GM18520 (cell line): ENCODE results near the gene SLC8A2.

ENCODE experiments used
- ATAC-seq: cut with Tn5 transposase; IDR thresholded peaks from one replicate; pipeline ENCODE4 v1.9.1; 2021; ENCODE audit not compliant: unreplicated experiment

The SLC8A2 gene

DNA sequence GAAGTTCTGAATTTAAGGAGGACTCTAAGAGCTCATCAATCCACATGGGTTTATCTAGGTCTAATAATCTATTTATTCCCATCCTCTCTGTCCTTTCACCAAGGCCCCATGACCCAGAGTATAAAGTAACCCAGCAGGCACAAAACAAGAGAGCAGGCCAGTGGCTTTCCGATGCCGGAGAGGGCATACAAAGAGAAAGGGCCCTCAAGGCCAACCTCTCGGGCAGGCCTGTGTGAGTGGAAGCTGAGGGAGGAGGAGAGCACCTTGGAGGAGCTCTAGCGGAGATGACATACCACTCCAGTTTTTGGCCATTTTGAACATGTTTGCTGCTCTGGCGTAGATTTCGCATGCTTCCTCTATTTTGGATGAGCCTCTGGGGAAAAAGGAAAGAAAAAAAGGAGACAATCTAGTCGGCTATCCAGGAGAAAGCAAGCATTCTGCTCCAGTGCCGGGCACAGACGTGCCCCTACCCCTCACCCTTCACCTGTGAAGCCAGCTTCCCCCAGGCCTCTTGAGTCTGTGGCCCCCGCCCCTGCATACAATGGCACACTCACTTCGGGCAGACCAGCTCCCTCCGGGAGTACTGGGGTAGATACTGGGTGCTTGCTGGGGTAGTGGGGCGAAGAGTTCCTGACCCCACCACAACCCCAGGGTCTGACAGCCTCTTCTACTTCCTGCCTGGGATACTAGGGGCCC, 31.6 kb upstream of the SLC8A2 start:
- no peak for ATAC-seq

DNA sequence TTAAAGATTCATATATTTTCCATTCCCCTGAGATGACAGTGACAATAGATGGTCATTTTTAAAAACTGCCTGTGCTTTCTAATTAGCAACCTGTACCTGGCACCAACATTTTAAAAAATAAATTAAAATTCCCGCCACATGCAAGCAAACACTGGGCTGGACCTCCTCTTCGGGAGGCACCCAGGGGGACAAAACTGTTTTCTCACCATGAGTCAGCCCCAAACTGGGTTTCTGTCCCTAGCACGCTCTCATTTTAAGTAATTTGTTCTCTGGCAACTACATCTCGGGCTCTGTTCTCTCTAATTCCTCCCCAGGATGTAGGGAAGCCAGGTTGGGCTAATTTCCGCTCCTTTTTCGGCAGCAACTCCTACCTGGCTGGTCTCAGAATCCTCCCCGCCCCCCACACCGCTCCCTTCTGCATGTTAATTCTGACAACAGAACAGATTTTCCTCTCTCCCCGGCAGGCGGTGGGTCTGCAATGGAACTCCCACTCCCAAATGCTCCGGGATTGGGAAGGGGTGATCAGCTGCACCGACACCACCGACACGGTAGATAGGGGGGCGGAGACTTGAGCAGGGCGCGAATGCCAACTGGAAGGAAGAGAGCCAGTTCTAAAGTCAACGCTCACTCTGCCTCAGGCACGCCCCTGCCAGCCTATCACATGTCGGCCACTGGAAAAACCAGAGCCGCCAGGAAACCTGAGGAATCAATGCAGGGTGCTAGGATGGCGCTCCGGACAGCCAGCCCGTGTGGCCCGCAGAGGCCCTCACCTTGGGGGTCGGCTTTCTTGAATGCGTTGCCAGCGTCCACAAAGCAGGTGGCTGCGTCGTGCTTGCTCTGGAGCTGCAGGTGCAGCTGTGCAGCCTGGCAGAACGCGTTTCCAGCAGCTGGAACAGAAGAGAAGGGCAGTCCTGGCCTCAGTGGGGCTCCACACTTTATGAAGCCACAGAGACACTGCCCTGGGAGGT, 28.5 kb upstream of the SLC8A2 start:
- no peak for ATAC-seq

- ATAC-seq: no peak
Measured at GRCh38 chr19:47499371-47499770, 27.7 kb upstream of the SLC8A2 start.

- no peak for ATAC-seq
Measured at GRCh38 chr19:47498561-47498960, 26.9 kb upstream of the SLC8A2 start.

DNA sequence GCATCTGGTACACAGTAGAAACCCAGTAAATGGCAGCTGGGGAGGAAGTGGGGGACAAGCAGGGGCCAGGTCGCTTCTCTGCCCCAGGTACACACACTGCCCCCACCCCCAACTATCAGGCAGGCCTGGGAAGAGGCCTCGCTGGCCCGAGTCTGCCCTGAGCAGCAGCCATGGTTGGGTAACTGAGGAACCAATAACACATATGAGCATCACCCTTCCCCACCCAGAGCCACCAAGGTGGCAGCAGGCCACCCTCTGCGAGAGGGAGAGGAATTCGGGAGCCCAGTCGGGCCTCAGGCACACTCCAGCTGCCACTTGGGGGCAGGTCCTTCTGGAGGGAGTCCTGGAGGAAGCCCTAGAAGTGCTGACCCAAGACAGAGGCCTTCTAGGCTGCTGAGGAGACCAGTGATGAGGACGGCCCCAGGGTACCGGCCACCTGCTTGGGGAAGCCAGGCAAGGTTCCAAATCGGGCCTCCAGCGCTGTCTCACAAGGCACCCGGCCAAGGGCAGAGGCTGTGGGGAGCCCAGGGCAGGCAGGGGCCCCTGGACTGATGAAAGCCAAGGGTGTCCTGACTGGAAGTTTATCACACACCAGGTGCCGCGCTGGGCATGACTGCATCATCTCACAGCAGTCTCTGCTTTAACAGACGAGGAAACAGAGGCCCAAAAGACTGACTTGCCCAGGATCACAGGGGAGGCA, 26.3 kb upstream of the SLC8A2 start:
- ATAC-seq: no peak

- no peak for ATAC-seq
Measured at GRCh38 chr19:47497050-47497766, 25.5 kb upstream of the SLC8A2 start.

- ATAC-seq: no peak
Measured at GRCh38 chr19:47495478-47496372, 24.0 kb upstream of the SLC8A2 start.

DNA sequence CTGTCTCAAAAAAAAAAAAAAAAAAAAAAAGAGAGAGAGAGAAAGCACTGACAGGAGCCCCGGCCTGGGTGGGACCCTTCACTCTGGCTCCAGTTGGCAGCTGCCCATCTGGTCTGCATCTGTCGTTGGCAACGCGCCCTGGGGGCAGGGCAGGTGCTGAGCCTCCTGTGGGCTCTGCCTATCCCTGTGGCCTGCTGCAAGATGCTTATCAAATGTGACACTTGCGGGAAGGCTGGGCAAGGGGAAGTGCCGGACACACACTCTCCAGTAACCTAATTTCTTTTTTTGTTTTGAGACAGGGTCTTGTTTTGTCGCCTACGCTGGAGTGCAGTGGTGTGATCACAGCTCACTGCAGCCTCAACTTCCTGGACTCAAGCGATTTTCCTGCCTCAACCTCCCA, 23.0 kb upstream of the SLC8A2 start:
- ATAC-seq: no peak

DNA sequence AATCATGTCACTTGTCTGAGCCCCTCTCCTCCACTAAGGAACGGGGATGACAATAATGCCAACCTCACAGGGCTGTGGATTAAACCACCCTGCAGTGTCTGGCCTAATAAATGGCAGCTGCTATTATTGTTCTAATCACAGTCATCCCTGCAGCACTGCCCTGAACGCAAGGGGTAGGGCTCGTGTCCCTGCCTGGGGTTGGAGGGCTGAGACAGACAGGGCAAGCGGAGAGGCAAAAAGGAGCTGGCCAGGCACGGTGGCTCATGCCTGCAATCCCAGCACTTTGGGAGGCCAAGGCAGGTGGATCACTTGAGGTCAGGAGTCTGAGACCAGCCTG, 22.5 kb upstream of the SLC8A2 start:
- ATAC-seq: no peak

DNA sequence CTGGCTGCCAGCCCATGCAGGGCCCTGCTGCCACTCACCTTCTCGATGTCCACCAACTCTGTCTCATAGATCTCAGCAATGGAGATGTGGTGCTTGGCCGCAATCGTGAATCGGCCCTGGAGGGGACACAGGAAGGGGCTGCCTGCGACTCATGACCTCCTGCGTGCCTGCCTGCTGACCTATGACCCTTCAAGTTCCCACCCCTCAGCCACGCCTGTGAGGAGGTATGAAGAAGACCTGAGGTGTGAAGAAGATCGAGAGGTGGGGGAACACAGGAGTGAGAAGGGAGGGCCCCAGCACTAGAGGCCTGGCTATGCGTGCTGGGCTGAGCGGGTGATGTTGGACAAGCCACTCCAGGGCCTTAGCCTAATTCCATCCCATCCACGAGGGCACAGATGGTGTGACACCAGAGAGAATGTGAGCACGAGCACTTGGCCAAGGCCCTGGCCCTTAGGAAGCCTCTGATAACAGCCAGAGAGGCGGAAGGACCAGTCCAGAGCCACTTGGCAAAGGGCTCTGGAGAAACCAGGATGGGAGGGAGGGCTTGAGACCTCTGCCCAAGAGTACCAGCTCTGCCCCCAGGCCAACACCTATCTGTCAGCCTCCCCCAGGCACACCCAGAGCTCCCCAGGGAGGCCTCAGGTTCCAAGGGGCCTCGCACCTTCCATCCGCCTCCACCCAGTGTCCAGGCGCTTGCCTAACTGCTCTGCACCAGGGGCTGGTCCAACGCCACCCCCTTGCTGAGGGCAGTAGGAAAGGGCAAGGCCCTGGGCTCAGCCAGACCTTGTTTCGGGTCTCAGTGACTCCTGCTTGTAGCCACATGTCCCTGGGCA, 21.9 kb upstream of the SLC8A2 start:
- no peak for ATAC-seq

DNA sequence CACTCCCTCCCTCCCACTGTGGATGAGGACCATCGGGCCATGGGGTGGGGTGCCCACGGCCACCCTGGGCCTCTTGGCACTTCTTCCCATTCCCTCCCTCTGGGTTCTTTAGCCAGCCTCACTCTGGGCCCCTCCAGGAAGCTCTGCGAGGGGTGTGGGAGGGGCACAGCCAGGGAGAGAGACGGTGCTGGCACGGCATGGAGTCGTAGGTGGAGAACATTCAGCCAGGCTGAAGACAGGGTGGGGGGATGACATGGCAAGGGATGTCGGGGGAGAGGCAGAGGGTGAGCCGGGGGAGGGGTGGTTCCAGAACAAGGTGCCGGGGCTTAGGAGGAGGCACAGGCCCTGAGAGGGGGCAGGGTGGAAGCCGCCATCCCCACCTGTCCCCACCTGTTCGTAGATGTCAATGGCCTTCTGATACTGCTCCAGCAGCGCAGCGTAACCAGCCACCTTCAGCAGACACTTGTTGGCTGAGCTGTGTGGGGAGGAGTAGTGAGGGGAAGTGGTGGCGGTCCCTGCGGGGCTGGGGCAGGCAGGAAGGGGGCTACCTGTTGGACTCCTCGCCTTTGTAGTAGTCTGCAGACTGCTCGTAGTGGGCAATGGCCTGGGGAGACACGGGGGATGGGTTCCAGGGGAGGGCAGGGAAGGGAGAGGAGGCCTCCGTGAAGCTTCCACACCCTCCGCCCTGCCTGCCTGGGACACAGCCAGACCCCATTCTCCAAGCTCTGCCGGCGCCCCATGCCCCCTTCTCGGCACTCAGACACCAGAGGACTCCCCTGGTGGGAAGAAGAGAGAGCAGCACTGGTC, 21.1 kb upstream of the SLC8A2 start:
- no peak for ATAC-seq

DNA sequence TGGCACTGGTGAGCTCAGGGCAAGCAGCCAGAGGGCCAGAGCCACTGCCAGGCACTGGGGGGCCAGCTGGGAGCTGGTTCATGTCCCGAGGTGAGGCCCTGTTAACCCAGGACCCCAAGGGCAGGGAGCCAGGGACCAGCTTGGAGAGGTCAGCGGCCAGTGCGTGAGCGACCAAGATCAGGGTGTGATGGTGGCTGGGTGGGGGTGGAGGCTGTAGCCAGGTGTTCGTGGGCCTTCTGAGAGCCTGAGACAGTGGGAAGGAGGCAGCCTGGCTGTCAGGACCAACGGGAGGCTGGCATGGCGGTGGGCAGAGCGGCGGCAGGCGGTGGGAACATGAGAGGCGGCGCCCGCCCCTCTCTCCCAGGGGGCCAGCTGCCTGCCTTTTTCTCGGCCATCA, 20.4 kb upstream of the SLC8A2 start:
- ATAC-seq: no peak

DNA sequence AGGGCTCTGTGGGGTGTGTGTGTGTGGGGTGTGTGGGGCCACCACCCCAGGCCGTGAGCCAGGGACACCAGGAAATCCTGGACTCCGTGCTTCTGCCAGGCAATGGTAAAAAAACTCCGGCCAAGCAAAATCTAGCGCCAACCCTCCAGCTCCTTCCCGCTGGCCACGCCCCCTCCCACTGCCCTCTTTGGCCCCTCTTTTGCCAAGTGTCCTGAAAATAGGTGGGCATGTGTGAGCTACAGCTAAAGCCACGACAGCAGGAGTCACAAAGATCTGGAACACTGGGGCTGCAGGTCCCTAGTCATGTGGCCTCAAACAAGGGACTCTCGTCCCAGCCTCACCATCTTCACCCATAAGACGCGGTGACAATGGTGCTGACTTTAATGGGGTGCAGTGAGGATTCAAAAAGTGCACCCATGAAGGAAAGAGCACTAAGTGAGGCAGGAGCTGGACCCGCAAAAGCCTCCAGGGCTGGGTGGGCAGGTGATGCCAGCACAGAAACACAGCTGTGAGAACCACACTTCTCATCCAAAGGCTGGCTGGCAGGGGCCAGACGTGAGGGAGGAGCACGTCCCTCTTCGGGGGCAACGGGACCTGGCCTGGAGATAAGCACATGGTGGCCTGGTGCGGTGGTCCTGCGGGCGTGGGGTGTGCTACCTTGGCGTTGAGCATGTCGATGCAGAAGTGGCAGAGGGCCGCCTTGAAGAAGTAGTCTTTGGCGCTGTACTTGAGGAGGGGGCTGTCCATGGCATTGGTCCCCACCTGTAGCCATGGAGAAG, 19.9 kb upstream of the SLC8A2 start:
- ATAC-seq: no peak

- no peak for ATAC-seq
Measured at GRCh38 chr19:47490847-47491246, 19.2 kb upstream of the SLC8A2 start.

DNA sequence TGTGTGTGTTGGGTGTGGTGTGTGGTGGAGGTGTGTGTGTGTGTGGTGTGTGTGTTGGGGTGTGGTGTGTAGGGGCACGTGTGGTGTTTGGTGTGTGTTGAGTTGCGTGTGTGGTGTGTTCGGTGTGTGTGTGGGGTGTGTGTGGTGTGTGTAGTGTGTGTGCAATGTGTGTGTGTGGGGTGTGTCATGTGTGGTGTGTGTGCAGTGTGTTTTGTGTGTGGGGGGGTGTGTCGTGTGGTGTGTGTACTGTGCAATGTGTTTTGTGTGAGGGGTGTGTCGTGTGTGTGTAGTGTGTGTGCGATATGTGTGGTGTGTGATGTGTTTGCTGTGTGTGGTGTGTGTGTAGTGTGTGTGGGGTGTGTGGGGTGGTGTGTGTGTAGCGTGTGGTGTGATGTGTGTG, 18.3 kb upstream of the SLC8A2 start:
- no peak for ATAC-seq

DNA sequence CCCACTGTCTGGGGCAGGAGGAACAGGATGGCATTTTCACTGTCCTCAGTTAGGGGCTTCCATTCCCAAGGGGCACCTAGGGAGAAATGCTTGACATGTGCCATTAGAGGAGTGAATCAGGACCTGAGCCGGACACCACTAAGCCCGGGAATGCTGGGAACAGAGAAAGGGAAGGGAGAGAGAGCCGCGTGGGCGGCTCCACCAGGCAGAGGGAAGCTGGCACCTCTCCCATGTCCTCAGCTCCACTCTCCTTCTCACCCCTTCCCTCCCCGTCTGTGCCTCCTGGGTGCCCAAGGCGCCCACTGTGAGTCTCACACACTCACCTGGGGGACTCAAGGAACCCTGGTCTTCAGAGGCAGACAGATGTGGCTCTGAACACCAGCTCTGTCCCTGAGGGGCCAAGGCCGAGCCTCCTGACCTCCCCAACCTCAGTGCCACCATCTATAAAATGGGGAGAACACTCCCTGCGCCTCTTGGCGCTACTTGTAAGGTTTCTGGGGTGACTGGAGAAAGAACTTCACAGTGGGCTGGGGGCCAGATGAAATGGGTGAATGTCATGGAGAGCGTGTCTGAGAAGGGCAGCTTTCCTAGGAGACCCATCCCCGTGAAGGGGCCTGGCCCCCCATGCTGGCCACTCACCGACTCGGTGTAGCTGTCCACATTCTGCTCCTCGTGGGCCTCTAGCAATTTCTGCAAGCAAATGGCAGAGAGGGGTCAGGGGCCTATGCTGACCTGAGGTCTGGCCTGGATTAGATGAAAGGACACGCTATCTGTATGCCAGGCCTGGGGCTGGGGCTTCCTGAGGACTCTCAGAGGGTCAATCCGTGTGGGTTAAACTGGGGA, 17.6 kb upstream of the SLC8A2 start:
- no peak for ATAC-seq
